ENCODE data around the gene NBPF3.

GRCh38 chr1:21506804-21507203, 66.9 kb downstream of the NBPF3 start:
- TF ChIP-seq CTCF (IDR thresholded peaks at IDR 0.05; ENCODE audit: poor library complexity) (no peak), EZH2phosphoT487 (IDR thresholded peaks at IDR 0.05; ENCODE audit: low read depth, severe bottlenecking, unreplicated experiment) (no peak), EZH2 (IDR thresholded peaks at IDR 0.05; ENCODE audit: borderline replicate concordance) (no peak)

Data from hepatocyte (in vitro differentiated cells).